Activated naive CD8-positive, alpha-beta T cell treated with anti-CD3 and anti-CD28 coated beads for 36 hours (primary cell): ENCODE data around the gene YJEFN3. TPM values are rescaled to one million over a fixed set of nuclear protein-coding genes. Genes with fewer than 3 reads are reported as not detected.
A peak's percentile ranks its signal among the peaks of the same experiment; 100 is the strongest.

Source experiments
- DNase-seq: peaks from one replicate; pipeline ENCODE4 v3.0.0; 2021
- H3K27ac Mint-ChIP-seq: one replicate; pipeline ENCODE4 v1.8.0; 2022; ENCODE audit warnings: mild to moderate bottlenecking, moderate library complexity, mixed read lengths
- H3K27me3 Mint-ChIP-seq: one replicate; pipeline ENCODE4 v1.8.0; 2022; ENCODE audit warnings: mild to moderate bottlenecking, mixed read lengths
- H3K36me3 Mint-ChIP-seq: one replicate; pipeline ENCODE4 v1.8.0; 2021; ENCODE audit warnings: mild to moderate bottlenecking, mixed read lengths
- H3K4me1 Mint-ChIP-seq: one replicate; pipeline ENCODE4 v1.8.0; 2021; ENCODE audit warnings: mixed read lengths
- H3K4me3 Mint-ChIP-seq: one replicate; pipeline ENCODE4 v1.8.0; 2022; ENCODE audit warnings: mild to moderate bottlenecking, moderate library complexity, mixed read lengths
- H3K9me3 Mint-ChIP-seq: one replicate; pipeline ENCODE4 v1.8.0; 2022; ENCODE audit warnings: mixed read lengths
- total RNA-seq, 2 experiments: library from RNA; stranded (reverse); gene quantifications; one replicate each; pipeline ENCODE4 v1.2.3, GENCODE V29; 2021

YJEFN3 gene
- total RNA-seq, 2 experiments from 2014 or later, result 5.7 to 7.8 TPM

- Mint-ChIP-seq H3K4me1 (peaks cover 17% of the 10 kb centered on the region), H3K36me3 (peaks cover 7% of the 10 kb centered on the region), H3K27ac (no peak overlapping the region), H3K4me3 (no peak overlapping the region), H3K27me3 (no peaks in the 10 kb centered on the region), H3K9me3 (no peaks in the 10 kb centered on the region)
- no peak for DNase-seq
Observed at GRCh38 chr19:19526581-19527370, 1.9 kb upstream of the YJEFN3 start.

GRCh38 chr19:19527371-19527656, 1.4 kb upstream of the YJEFN3 start:
- no peaks in the 10 kb centered on the region for H3K9me3 Mint-ChIP-seq
- no peak overlapping the region for H3K4me3 Mint-ChIP-seq
- no peaks in the 10 kb centered on the region for H3K27me3 Mint-ChIP-seq
- no peak for DNase-seq
- H3K36me3 Mint-ChIP-seq, result peaks cover 10% of the 10 kb centered on the region
- H3K4me1 Mint-ChIP-seq, result peaks cover 19% of the 10 kb centered on the region
- no peak overlapping the region for H3K27ac Mint-ChIP-seq

- peaks cover 16% of the 10 kb centered on the region for H3K4me1 Mint-ChIP-seq
- H3K27me3 Mint-ChIP-seq, result no peaks in the 10 kb centered on the region
- peaks cover 7% of the 10 kb centered on the region for H3K36me3 Mint-ChIP-seq
- H3K4me3 Mint-ChIP-seq, result no peak overlapping the region
- H3K27ac Mint-ChIP-seq, result no peak overlapping the region
- DNase-seq, result no peak
- H3K9me3 Mint-ChIP-seq, result no peaks in the 10 kb centered on the region
Observed at GRCh38 chr19:19527674-19528625, 761 bp upstream of the YJEFN3 start.

- no peaks in the 10 kb centered on the region for H3K9me3 Mint-ChIP-seq
- peaks cover 12% of the 10 kb centered on the region for H3K4me1 Mint-ChIP-seq
- DNase-seq, result no peak
- H3K27me3 Mint-ChIP-seq, result no peaks in the 10 kb centered on the region
- no peak overlapping the region for H3K4me3 Mint-ChIP-seq
- no peak overlapping the region for H3K27ac Mint-ChIP-seq
- H3K36me3 Mint-ChIP-seq, result peaks cover 4% of the 10 kb centered on the region
Observed at GRCh38 chr19:19529783-19530422, 1.2 kb downstream of the YJEFN3 start.

GRCh38 chr19:19530423-19530804, 1.7 kb downstream of the YJEFN3 start:
- no peaks in the 10 kb centered on the region for H3K27me3 Mint-ChIP-seq
- peaks cover 4% of the 10 kb centered on the region for H3K36me3 Mint-ChIP-seq
- H3K4me1 Mint-ChIP-seq, result peaks cover 9% of the 10 kb centered on the region
- DNase-seq, result no peak
- no peak overlapping the region for H3K4me3 Mint-ChIP-seq
- H3K9me3 Mint-ChIP-seq, result no peaks in the 10 kb centered on the region
- H3K27ac Mint-ChIP-seq, result no peak overlapping the region

- no peak overlapping the region for H3K4me3 Mint-ChIP-seq
- DNase-seq, result no peak
- no peaks in the 10 kb centered on the region for H3K27me3 Mint-ChIP-seq
- no peak overlapping the region for H3K27ac Mint-ChIP-seq
- H3K9me3 Mint-ChIP-seq, result no peaks in the 10 kb centered on the region
- peaks cover 9% of the 10 kb centered on the region for H3K4me1 Mint-ChIP-seq
- peaks cover 4% of the 10 kb centered on the region for H3K36me3 Mint-ChIP-seq
Observed at GRCh38 chr19:19530889-19531288, 2.2 kb downstream of the YJEFN3 start.

GRCh38 chr19:19531951-19532805, 3.5 kb downstream of the YJEFN3 start:
- Mint-ChIP-seq H3K27me3 (peaks cover 4% of the 10 kb centered on the region), H3K4me1 (peaks cover 9% of the 10 kb centered on the region), H3K9me3 (no peaks in the 10 kb centered on the region), H3K27ac (peak overlapping the region; percentile 27), H3K4me3 (no peak overlapping the region), H3K36me3 (peaks cover 4% of the 10 kb centered on the region)
- peak; percentile 86 for DNase-seq

GRCh38 chr19:19532806-19533701, 4.3 kb downstream of the YJEFN3 start:
- Mint-ChIP-seq H3K36me3 (peaks cover 3% of the 10 kb centered on the region), H3K4me3 (no peak overlapping the region), H3K4me1 (peaks cover 9% of the 10 kb centered on the region), H3K27me3 (peaks cover 4% of the 10 kb centered on the region), H3K9me3 (no peaks in the 10 kb centered on the region), H3K27ac (no peak overlapping the region)
- no peak for DNase-seq

GRCh38 chr19:19533841-19534240, 5.1 kb downstream of the YJEFN3 start:
- H3K27ac Mint-ChIP-seq, result no peak overlapping the region

GRCh38 chr19:19534556-19535265, 6.0 kb downstream of the YJEFN3 start:
- DNase-seq, result no peak
- H3K4me3 Mint-ChIP-seq, result no peak overlapping the region

More at GRCh38 chr19:19533841-19534240, 5.1 kb downstream of the YJEFN3 start:
- Mint-ChIP-seq H3K27me3 (peaks cover 8% of the 10 kb centered on the region), H3K36me3 (peaks cover 3% of the 10 kb centered on the region), H3K9me3 (no peaks in the 10 kb centered on the region), H3K4me3 (no peak overlapping the region), H3K4me1 (peaks cover 13% of the 10 kb centered on the region)
- DNase-seq, result no peak

GRCh38 chr19:19535311-19536191, 6.8 kb downstream of the YJEFN3 start:
- H3K27ac Mint-ChIP-seq, result no peak overlapping the region
- peaks cover 11% of the 10 kb centered on the region for H3K27me3 Mint-ChIP-seq
- H3K36me3 Mint-ChIP-seq, result peaks cover 3% of the 10 kb centered on the region

More at GRCh38 chr19:19534556-19535265, 6.0 kb downstream of the YJEFN3 start:
- peaks cover 11% of the 10 kb centered on the region for H3K27me3 Mint-ChIP-seq
- H3K36me3 Mint-ChIP-seq, result peaks cover 3% of the 10 kb centered on the region
- peaks cover 13% of the 10 kb centered on the region for H3K4me1 Mint-ChIP-seq
- no peak overlapping the region for H3K27ac Mint-ChIP-seq
- no peaks in the 10 kb centered on the region for H3K9me3 Mint-ChIP-seq

More at GRCh38 chr19:19535311-19536191, 6.8 kb downstream of the YJEFN3 start:
- Mint-ChIP-seq H3K4me1 (peaks cover 12% of the 10 kb centered on the region), H3K9me3 (no peaks in the 10 kb centered on the region), H3K4me3 (no peak overlapping the region)
- DNase-seq, result no peak
